ENCODE measurements around the gene LSM4.

Gene LSM4

DNA sequence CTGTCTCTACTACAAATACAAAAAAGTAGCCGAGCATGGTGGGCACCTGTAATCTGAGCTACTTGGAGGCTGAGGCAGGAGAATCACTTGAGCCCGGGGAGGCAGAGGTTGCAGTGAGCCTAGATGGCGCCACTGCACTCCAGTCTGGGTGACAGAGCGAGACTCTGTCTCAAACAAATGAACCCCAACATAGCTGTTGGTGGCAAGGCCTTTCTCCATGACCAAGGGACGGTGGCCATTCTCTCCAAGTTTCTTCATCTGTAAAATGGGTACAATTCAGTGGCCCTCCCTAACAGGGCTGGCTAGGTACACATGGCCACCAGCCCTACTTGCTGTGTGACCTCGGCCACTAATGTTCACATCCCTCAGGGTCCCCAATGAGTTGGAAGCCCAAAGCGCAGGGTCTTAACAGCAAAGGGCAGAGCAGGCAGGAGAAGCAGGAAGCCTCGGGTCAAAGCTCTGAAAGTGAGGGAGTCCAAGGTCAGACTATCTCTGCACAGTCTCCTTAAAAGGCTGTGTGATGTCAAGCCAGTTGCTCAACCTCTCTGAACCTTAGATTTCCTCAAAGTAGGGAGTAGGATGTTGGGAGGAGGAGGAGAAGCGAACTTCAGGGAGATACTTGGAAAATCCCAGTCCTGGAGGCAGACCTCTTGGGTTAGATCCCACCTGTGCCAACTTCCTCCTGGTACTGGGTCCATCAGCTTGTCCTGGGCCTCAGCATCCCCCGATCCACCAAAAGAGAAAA lies 44.2 kb downstream of the LSM4 start (continued):
- TF ChIP-seq ZNF280D (tag by site-specific recombination; IDR thresholded peaks at IDR 0.05) (0 out of 2 replicates have a peak, but pooled peaks have one; percentile 49), ZNF561 (tag by site-specific recombination; IDR thresholded peaks at IDR 0.05; ENCODE audit: borderline replicate concordance) (no peak), ZNF2 (tag by site-specific recombination; IDR thresholded peaks at IDR 0.05) (peak; percentile 16; the same call in 1 of the 2 replicates), ZNF24 (tag by site-specific recombination; IDR thresholded peaks at IDR 0.05) (no peak), ZNF302 (tag by site-specific recombination; IDR thresholded peaks at IDR 0.05; ENCODE audit: low read depth) (no peak), HOXA7 (CRISPR knock-in tag; IDR thresholded peaks at IDR 0.05; ENCODE audit: borderline replicate concordance) (no peak), WT1 (tag by site-specific recombination; IDR thresholded peaks at IDR 0.05) (no peak), ZNF580 (tag by site-specific recombination; IDR thresholded peaks at IDR 0.05) (0 out of 2 replicates have a peak, but pooled peaks have one; percentile 7), ZNF18 (tag by site-specific recombination; IDR thresholded peaks at IDR 0.05) (no peak)

- H3K4me1 ChIP-seq (ENCODE audit: control insufficient read depth, insufficient read depth, low read length), result no peaks in the 10 kb centered on the region
- no peak overlapping the region for H3K27ac ChIP-seq (ENCODE audit: extremely low read depth, low read depth, low read length)
- ChIA-PET POLR2A (interaction anchor here (0.6 to 1.2 kb wide), 3 partner anchors 30 to 55 kb away, joined by 3 to 5 read pairs (median 3); partner anchors contain the start of gene LSM4), CTCF (interaction anchor here (0.6 to 2.5 kb wide), 6 partner anchors 23 to 291 kb away, joined by 3 to 23 read pairs (median 4); partner anchors contain the start of gene LSM4)
- H3K4me3 ChIP-seq (ENCODE audit: low read depth, low read length), result no peak overlapping the region
- peaks cover 3 to 12% of the 10 kb centered on the region in 2 experiments; a peak in 2 of 3 replicates for H3K36me3 ChIP-seq (ENCODE audit: control insufficient read depth in 2 of 2, insufficient read depth in 1 of 2, low read length in 2 of 2)
- no peaks in the 10 kb centered on the region for H3K9me3 ChIP-seq (ENCODE audit: control insufficient read depth, insufficient read depth, low read depth, low read length)
- TF ChIP-seq GLIS2 (tag by site-specific recombination; IDR thresholded peaks at IDR 0.05) (peak; percentile 78), ZNF391 (tag by site-specific recombination; IDR thresholded peaks at IDR 0.05; ENCODE audit: borderline replicate concordance, low read depth) (no peak; the same call in 1 of the 2 replicates), ZFHX2 (tag by site-specific recombination; conservative IDR thresholded peaks at IDR 0.05) (no peak), BCL11B (tag by site-specific recombination; IDR thresholded peaks at IDR 0.05; ENCODE audit: low read depth) (no peak), YY2 (tag by site-specific recombination; IDR thresholded peaks at IDR 0.05) (no peak), SCRT1 (tag by site-specific recombination; IDR thresholded peaks at IDR 0.05; ENCODE audit: borderline replicate concordance) (no peak), ZNF175 (tag by site-specific recombination; IDR thresholded peaks at IDR 0.05) (no peak), ZNF24 (tag by site-specific recombination; IDR thresholded peaks at IDR 0.05) (no peak), ZNF558 (tag by site-specific recombination; IDR thresholded peaks at IDR 0.05) (no peak), ZNF621 (tag by site-specific recombination; IDR thresholded peaks at IDR 0.05) (no peak), ZNF423 (tag by site-specific recombination; IDR thresholded peaks at IDR 0.05) (no peak), ZNF660 (tag by site-specific recombination; IDR thresholded peaks at IDR 0.05) (0 out of 2 replicates have a peak, but pooled peaks have one; percentile 17), ZFP3 (tag by site-specific recombination; IDR thresholded peaks at IDR 0.05; ENCODE audit: low read depth) (no peak), TCF7L2 (IDR thresholded peaks at IDR 0.05; ENCODE audit: borderline replicate concordance, low read depth, low read length) (no peak), ZNF404 (tag by site-specific recombination; IDR thresholded peaks at IDR 0.05) (no peak), ZNF777 (tag by site-specific recombination; IDR thresholded peaks at IDR 0.05; ENCODE audit: borderline replicate concordance) (no peak), ZXDB (tag by site-specific recombination; IDR thresholded peaks at IDR 0.05) (no peak), ZNF133 (tag by site-specific recombination; IDR thresholded peaks at IDR 0.05) (no peak), SP7 (tag by site-specific recombination; IDR thresholded peaks at IDR 0.05) (peak; percentile 77)
- TF ChIP-seq, protein P1, sequence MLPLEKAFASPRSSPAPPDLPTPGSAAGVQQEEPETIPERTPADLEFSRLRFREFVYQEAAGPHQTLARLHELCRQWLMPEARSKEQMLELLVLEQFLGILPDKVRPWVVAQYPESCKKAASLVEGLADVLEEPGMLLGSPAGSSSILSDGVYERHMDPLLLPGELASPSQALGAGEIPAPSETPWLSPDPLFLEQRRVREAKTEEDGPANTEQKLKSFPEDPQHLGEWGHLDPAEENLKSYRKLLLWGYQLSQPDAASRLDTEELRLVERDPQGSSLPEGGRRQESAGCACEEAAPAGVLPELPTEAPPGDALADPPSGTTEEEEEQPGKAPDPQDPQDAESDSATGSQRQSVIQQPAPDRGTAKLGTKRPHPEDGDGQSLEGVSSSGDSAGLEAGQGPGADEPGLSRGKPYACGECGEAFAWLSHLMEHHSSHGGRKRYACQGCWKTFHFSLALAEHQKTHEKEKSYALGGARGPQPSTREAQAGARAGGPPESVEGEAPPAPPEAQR (tag by site-specific recombination; IDR thresholded peaks at IDR 0.05), result no peak
- TF ChIP-seq, protein P2, sequence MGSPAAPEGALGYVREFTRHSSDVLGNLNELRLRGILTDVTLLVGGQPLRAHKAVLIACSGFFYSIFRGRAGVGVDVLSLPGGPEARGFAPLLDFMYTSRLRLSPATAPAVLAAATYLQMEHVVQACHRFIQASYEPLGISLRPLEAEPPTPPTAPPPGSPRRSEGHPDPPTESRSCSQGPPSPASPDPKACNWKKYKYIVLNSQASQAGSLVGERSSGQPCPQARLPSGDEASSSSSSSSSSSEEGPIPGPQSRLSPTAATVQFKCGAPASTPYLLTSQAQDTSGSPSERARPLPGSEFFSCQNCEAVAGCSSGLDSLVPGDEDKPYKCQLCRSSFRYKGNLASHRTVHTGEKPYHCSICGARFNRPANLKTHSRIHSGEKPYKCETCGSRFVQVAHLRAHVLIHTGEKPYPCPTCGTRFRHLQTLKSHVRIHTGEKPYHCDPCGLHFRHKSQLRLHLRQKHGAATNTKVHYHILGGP (tag by site-specific recombination; IDR thresholded peaks at IDR 0.05), result no peak
Measured at GRCh38 chr19:18274781-18275356, 48.0 kb downstream of the LSM4 start.
